ENCODE data around the gene SLC22A25.
"Not testable (repeated sequence)": the region's sequence is repeated elsewhere in the genome, so short reads cannot be mapped to it uniquely, and the experiment has no call there.

The SLC22A25 gene

GRCh38 chr11:63235471-63236461, 7.6 kb downstream of the SLC22A25 start:
- not testable (repeated sequence) for DNase-seq

DNA sequence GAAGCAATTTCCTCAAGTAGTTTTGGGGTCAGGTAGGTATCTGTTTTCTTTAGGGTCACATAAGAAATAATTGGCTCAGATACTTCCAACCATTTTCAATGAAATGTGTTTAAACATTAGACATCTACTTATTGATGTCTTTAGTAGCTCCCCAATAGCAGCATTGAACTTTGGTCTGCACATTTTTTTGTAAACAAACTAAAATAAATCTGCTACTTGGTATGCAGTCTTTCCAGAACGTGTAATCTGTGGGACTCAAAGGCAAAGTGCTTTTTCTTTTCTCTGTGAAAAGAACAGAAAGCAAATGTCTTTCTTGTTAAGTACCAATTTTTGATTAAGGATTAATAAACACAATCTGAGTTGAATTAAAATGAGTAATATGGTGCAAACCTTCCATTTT, 13.6 kb downstream of the SLC22A25 start:
- DNase-seq: no peak

DNA sequence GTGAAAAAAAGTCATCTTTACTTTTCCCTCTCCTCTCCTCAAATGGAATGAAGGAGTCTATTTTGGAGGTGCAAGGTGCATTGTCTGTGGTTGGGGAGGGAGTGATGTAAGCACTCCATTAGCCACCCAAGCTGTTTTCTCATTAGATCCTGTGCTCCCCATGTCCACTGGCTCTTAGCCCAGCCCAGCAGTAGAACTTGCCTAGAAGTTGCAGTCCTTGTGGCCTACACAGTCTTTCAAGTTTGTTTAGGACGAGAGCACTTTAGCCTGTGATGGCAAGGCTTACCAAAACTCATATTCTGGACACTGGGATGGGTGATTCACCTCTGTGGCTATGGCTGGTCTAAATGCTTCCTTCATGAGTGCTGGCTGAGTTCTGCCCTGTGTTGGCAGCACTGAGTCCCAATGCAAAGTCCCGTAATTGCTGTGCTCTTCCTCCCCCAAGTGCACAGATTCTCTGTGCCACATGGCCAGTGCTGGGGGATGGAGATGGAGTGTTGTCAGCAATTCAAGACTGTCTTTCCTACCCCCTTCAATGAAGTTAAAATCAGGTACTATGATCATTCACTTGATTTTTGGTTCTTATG, 15.8 kb downstream of the SLC22A25 start:
- no peak for DNase-seq

DNA sequence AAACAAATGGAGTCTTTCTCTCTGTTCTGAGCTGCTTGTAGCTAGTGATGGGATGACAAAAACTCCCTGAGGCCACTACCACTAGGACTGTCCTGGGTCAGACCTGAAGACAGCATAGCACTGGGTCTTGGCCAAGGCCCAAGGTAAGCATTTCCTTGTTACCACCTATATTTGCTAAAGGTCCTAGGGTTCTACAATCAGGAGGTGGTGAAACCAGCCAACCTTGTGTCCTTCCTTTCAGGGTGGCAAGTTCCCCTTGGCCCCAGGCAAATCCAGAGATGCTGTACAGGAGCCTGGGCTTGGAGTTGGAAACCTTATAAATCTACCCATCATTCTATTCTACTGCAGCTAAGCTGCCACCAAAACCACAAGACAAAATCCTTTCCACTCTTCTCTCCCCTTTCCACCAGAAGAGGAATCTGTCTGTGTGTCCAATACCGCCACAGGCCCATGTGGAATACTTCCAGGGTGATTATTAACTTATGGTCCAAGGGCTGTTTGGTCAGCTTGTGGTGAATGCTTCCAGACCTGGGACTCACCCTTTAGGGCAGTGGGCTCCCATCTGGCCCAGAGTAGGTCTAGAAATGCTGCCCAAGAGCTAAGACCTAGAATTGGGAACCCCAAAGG, 16.8 kb downstream of the SLC22A25 start:
- DNase-seq: no peak

GRCh38 chr11:63214093-63214492, 29.3 kb downstream of the SLC22A25 start:
- DNase-seq: no peak

GRCh38 chr11:63212742-63213141, 30.7 kb downstream of the SLC22A25 start:
- DNase-seq: peak in 1 of 58 donors; percentile 1

GRCh38 chr11:63210111-63210510, 33.3 kb downstream of the SLC22A25 start:
- DNase-seq: no peak
